HEK293 (cell line): ENCODE measurements around the gene ZNF830.

Experiments
- CTCF ChIA-PET: fragments of 350-600 bp; formaldehyde crosslinking; extraction: SDS; loops from one replicate; lab custom pipeline; 2021; ENCODE audit warnings: antibody characterized with exemption; lab: Yijun Ruan, JAX
- POLR2A ChIA-PET: fragments of 300-600 bp; formaldehyde crosslinking; extraction: SDS; loops from one replicate; lab custom pipeline; 2020; ENCODE audit warnings: antibody characterized with exemption, inconsistent platforms; lab: Yijun Ruan, JAX
- H3K27ac ChIP-seq: fragments of 200-500 bp; sonication (Bioruptor generic); 2 replicates; pipeline ENCODE4 v1.5.1; 2014; ENCODE audit warnings: low read depth, low read length, control low read depth, inconsistent platforms; ENCODE audit errors: extremely low read depth
- H3K36me3 ChIP-seq, 2 experiments: fragments of 200-500 bp in 1 of 2; sonication (Bioruptor generic) in 1 of 2; 1 replicate in 1 of 2; 2 replicates in 1 of 2; pipeline ENCODE4 v1.5.1; 2014 to 2017; ENCODE audit warnings: inconsistent platforms in 2 of 2, low read length in 2 of 2; ENCODE audit not compliant: control insufficient read depth in 2 of 2, insufficient read depth in 1 of 2
- H3K4me1 ChIP-seq: fragments of 200-500 bp; sonication (Bioruptor generic); 2 replicates; pipeline ENCODE4 v1.5.1; 2014; ENCODE audit warnings: mild to moderate bottlenecking, low read length, inconsistent platforms; ENCODE audit not compliant: control insufficient read depth, insufficient read depth
- H3K4me3 ChIP-seq: 2 replicates; pipeline ENCODE4 v1.5.1; 2011; ENCODE audit warnings: low read depth, mild to moderate bottlenecking, control low read depth, low read length, moderate library complexity
- H3K9me3 ChIP-seq: fragments of 200-500 bp; sonication (Bioruptor generic); 2 replicates; pipeline ENCODE4 v1.5.1; 2014; ENCODE audit warnings: low read depth, low read length, inconsistent platforms; ENCODE audit not compliant: control insufficient read depth, insufficient read depth
- ATF2 ChIP-seq: fragments of 450-650 bp; formaldehyde crosslinking; IDR thresholded peaks from 2 replicates; pipeline ENCODE4 v1.5.1; 2016; ENCODE audit warnings: missing biosample characterization, missing genetic modification characterization, low read depth
- HOXD13 ChIP-seq: sonication (generic); formaldehyde crosslinking; IDR thresholded peaks from 2 replicates; pipeline ENCODE4 v1.8.0; 2022; ENCODE audit warnings: missing genetic modification reagents, borderline replicate concordance
- KLF10 ChIP-seq: fragments of 450-650 bp; IDR thresholded peaks from 2 replicates; pipeline ENCODE4 v1.5.1; 2018; ENCODE audit warnings: missing biosample characterization, mild to moderate bottlenecking, missing genetic modification characterization
- MEIS1 ChIP-seq: sonication (generic); formaldehyde crosslinking; IDR thresholded peaks from 2 replicates; pipeline ENCODE4 v1.8.1; 2022; ENCODE audit warnings: missing genetic modification reagents, mild to moderate bottlenecking, borderline replicate concordance
- OVOL3 ChIP-seq: fragments of 450-650 bp; formaldehyde crosslinking; IDR thresholded peaks from 2 replicates; pipeline ENCODE4 v1.5.1; 2016; ENCODE audit warnings: missing biosample characterization, missing genetic modification characterization
- SP3 ChIP-seq: fragments of 450-650 bp; formaldehyde crosslinking; IDR thresholded peaks from 2 replicates; pipeline ENCODE4 v1.5.1; 2016; ENCODE audit warnings: missing biosample characterization, missing genetic modification characterization
- WT1 ChIP-seq: fragments of 450-650 bp; formaldehyde crosslinking; IDR thresholded peaks from 2 replicates; pipeline ENCODE4 v1.5.1; 2016; ENCODE audit warnings: missing biosample characterization, missing genetic modification characterization
- ZBTB6 ChIP-seq: fragments of 450-650 bp; formaldehyde crosslinking; IDR thresholded peaks from 2 replicates; pipeline ENCODE4 v1.5.1; 2017; ENCODE audit warnings: missing biosample characterization, missing genetic modification characterization
- ZNF114 ChIP-seq: fragments of 450-650 bp; formaldehyde crosslinking; IDR thresholded peaks from 2 replicates; pipeline ENCODE4 v1.5.0; 2017; ENCODE audit warnings: missing biosample characterization, missing genetic modification characterization
- ZNF184 ChIP-seq: fragments of 450-650 bp; IDR thresholded peaks from 2 replicates; pipeline ENCODE4 v1.5.1; 2018; ENCODE audit warnings: missing biosample characterization, mild to moderate bottlenecking, missing genetic modification characterization
- ZNF2 ChIP-seq: fragments of 450-650 bp; formaldehyde crosslinking; IDR thresholded peaks from 2 replicates; pipeline ENCODE4 v1.5.1; 2016; ENCODE audit warnings: missing biosample characterization, missing genetic modification characterization
- ZNF341 ChIP-seq: fragments of 450-650 bp; formaldehyde crosslinking; IDR thresholded peaks from 2 replicates; pipeline ENCODE4; 2016; ENCODE audit warnings: low read depth, missing biosample characterization, missing genetic modification characterization
- ZNF433 ChIP-seq: fragments of 450-650 bp; formaldehyde crosslinking; IDR thresholded peaks from 2 replicates; pipeline ENCODE4 v1.5.1; 2016; ENCODE audit warnings: missing biosample characterization, missing genetic modification characterization, low read depth
- ZNF544 ChIP-seq: fragments of 450-650 bp; formaldehyde crosslinking; IDR thresholded peaks from 2 replicates; pipeline ENCODE4 v1.5.0; 2017; ENCODE audit warnings: missing biosample characterization, missing genetic modification characterization
- ZNF558 ChIP-seq: fragments of 450-650 bp; formaldehyde crosslinking; IDR thresholded peaks from 2 replicates; pipeline ENCODE4 v1.5.1; 2016; ENCODE audit warnings: missing biosample characterization, missing genetic modification characterization
- ZNF621 ChIP-seq: fragments of 450-650 bp; formaldehyde crosslinking; IDR thresholded peaks from 2 replicates; pipeline ENCODE4 v1.5.1; 2017; ENCODE audit warnings: missing biosample characterization, missing genetic modification characterization
- ZNF692 ChIP-seq: fragments of 450-650 bp; formaldehyde crosslinking; IDR thresholded peaks from 2 replicates; pipeline ENCODE4 v1.5.1; 2016; ENCODE audit warnings: missing biosample characterization, missing genetic modification characterization
- ZNF701 ChIP-seq: fragments of 450-650 bp; formaldehyde crosslinking; IDR thresholded peaks from 2 replicates; pipeline ENCODE4 v1.5.1; 2016; ENCODE audit warnings: missing biosample characterization, missing genetic modification characterization
- ZNF791 ChIP-seq: fragments of 450-650 bp; formaldehyde crosslinking; IDR thresholded peaks from 2 replicates; pipeline ENCODE4 v1.5.1; 2016; ENCODE audit warnings: missing biosample characterization, missing genetic modification characterization
- ZNF843 ChIP-seq: fragments of 450-650 bp; formaldehyde crosslinking; IDR thresholded peaks from 2 replicates; pipeline ENCODE4 v1.5.1; 2016; ENCODE audit warnings: missing biosample characterization, missing genetic modification characterization
- TF ChIP-seq, protein P1 (sequence below): fragments of 450-650 bp; formaldehyde crosslinking; IDR thresholded peaks from 2 replicates; pipeline ENCODE4 v1.5.1; 2016; ENCODE audit warnings: missing biosample characterization, missing genetic modification characterization, borderline replicate concordance
- TF ChIP-seq, protein P2 (sequence below): fragments of 450-650 bp; formaldehyde crosslinking; IDR thresholded peaks from 2 replicates; pipeline ENCODE4 v1.5.1; 2016; ENCODE audit warnings: missing biosample characterization, missing genetic modification characterization

ZNF830 gene

DNA sequence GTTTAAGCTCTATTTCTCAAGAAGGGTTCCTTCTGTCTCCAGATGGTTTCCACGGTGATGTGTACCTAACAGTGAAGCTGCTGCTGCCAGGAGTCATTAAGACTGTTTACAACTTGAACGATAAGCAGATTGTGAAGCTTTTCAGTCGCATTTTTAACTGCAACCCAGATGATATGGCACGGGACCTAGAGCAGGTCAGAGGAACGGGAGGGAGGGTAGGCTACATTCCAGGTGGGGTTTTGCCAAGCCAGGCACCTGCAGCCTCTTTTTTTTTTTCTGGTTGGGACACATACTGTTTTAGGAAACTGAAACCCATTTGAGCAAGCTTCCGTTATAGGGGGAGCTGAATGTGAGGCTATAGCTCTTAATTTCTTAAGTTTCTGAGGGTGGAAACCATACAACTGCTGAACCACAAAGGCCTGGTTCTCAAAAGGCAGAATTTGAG, 29.6 kb downstream of the ZNF830 start:
- H3K27ac ChIP-seq = no peak overlapping the region
- ChIA-PET POLR2A (interaction anchor here (1.4 to 1.7 kb wide), 2 partner anchors 11 to 103 kb away, joined by 4 to 5 read pairs; no protein-coding TSS in a partner anchor), CTCF (interaction anchor here (0.9 to 1.6 kb wide), 2 partner anchors 9 to 129 kb away, joined by 4 to 9 read pairs; partner anchors contain the start of gene RAD51D)
- peaks cover 4% of the 10 kb centered on the region; the same call in 1 of the 2 replicates for H3K4me1 ChIP-seq
- H3K9me3 ChIP-seq = no peaks in the 10 kb centered on the region
- peaks cover 62 to 87% of the 10 kb centered on the region in 2 experiments for H3K36me3 ChIP-seq
- TF ChIP-seq ZBTB6 (tag by site-specific recombination) (no peak), HOXD13 (CRISPR knock-in tag) (no peak)
- no peak overlapping the region for H3K4me3 ChIP-seq

GRCh38 chr17:34991606-34992005, 30.3 kb downstream of the ZNF830 start:
- ChIA-PET CTCF (interaction anchor here (0.6 to 1.6 kb wide), 2 partner anchors 36 to 128 kb away, joined by 5 to 9 read pairs; partner anchors contain the start of gene RAD51D), POLR2A (interaction anchor here (1.7 kb wide), 1 partner anchor 102 kb away, joined by 4 read pairs; no protein-coding TSS in a partner anchor)
- Histone ChIP-seq H3K9me3 (no peaks in the 10 kb centered on the region), H3K36me3 (peaks cover 63 to 87% of the 10 kb centered on the region in 2 experiments), H3K4me1 (peaks cover 4% of the 10 kb centered on the region; the same call in 1 of the 2 replicates), H3K4me3 (no peak overlapping the region), H3K27ac (no peak overlapping the region)
- no peak for TF ChIP-seq MEIS1 (CRISPR knock-in tag)
- TF ChIP-seq WT1 (tag by site-specific recombination) = no peak
- TF ChIP-seq ZNF558 (tag by site-specific recombination) = no peak
- no peak for TF ChIP-seq ZNF544 (tag by site-specific recombination)
- TF ChIP-seq ZNF621 = no peak
- no peak for TF ChIP-seq KLF10
- TF ChIP-seq ZNF341 = no peak
- no peak for TF ChIP-seq OVOL3 (tag by site-specific recombination)
- TF ChIP-seq, protein P1, sequence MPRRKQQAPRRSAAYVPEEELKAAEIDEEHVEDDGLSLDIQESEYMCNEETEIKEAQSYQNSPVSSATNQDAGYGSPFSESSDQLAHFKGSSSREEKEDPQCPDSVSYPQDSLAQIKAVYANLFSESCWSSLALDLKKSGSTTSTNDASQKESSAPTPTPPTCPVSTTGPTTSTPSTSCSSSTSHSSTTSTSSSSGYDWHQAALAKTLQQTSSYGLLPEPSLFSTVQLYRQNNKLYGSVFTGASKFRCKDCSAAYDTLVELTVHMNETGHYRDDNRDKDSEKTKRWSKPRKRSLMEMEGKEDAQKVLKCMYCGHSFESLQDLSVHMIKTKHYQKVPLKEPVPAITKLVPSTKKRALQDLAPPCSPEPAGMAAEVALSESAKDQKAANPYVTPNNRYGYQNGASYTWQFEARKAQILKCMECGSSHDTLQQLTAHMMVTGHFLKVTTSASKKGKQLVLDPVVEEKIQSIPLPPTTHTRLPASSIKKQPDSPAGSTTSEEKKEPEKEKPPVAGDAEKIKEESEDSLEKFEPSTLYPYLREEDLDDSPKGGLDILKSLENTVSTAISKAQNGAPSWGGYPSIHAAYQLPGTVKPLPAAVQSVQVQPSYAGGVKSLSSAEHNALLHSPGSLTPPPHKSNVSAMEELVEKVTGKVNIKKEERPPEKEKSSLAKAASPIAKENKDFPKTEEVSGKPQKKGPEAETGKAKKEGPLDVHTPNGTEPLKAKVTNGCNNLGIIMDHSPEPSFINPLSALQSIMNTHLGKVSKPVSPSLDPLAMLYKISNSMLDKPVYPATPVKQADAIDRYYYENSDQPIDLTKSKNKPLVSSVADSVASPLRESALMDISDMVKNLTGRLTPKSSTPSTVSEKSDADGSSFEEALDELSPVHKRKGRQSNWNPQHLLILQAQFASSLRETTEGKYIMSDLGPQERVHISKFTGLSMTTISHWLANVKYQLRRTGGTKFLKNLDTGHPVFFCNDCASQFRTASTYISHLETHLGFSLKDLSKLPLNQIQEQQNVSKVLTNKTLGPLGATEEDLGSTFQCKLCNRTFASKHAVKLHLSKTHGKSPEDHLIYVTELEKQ (tag by site-specific recombination) = no peak
- TF ChIP-seq ZNF843 (tag by site-specific recombination) = no peak
- TF ChIP-seq ATF2 = no peak

- H3K4me3 ChIP-seq = no peak overlapping the region
- CTCF ChIA-PET = interaction anchor here (1.5 to 8.4 kb wide), 2 partner anchors 29 to 128 kb away, joined by 3 to 79 read pairs; partner anchors contain the start of genes FNDC8 and RAD51D
- no peaks in the 10 kb centered on the region for H3K4me1 ChIP-seq
- no peaks in the 10 kb centered on the region for H3K9me3 ChIP-seq
- H3K36me3 ChIP-seq = peaks cover 55 to 98% of the 10 kb centered on the region in 2 experiments
- POLR2A ChIA-PET = no interaction called here
- H3K27ac ChIP-seq = no peak overlapping the region
- no peak for TF ChIP-seq ZNF701 (tag by site-specific recombination)
- no peak for TF ChIP-seq ZNF692 (tag by site-specific recombination)
- TF ChIP-seq ZNF114 (tag by site-specific recombination) = no peak
- no peak for TF ChIP-seq ZNF184 (tag by site-specific recombination)
- TF ChIP-seq ZNF433 (tag by site-specific recombination) = no peak
- TF ChIP-seq, protein P2, sequence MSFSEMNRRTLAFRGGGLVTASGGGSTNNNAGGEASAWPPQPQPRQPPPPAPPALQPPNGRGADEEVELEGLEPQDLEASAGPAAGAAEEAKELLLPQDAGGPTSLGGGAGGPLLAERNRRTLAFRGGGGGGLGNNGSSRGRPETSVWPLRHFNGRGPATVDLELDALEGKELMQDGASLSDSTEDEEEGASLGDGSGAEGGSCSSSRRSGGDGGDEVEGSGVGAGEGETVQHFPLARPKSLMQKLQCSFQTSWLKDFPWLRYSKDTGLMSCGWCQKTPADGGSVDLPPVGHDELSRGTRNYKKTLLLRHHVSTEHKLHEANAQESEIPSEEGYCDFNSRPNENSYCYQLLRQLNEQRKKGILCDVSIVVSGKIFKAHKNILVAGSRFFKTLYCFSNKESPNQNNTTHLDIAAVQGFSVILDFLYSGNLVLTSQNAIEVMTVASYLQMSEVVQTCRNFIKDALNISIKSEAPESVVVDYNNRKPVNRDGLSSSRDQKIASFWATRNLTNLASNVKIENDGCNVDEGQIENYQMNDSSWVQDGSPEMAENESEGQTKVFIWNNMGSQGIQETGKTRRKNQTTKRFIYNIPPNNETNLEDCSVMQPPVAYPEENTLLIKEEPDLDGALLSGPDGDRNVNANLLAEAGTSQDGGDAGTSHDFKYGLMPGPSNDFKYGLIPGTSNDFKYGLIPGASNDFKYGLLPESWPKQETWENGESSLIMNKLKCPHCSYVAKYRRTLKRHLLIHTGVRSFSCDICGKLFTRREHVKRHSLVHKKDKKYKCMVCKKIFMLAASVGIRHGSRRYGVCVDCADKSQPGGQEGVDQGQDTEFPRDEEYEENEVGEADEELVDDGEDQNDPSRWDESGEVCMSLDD = no peak
- no peak for TF ChIP-seq ZNF2
- no peak for TF ChIP-seq SP3 (tag by site-specific recombination)
- no peak for TF ChIP-seq ZNF791 (tag by site-specific recombination)
Measured at GRCh38 chr17:34993031-34993430, 31.7 kb downstream of the ZNF830 start.
